Measurements from ENCODE around the gene TRIM71.

DNA sequence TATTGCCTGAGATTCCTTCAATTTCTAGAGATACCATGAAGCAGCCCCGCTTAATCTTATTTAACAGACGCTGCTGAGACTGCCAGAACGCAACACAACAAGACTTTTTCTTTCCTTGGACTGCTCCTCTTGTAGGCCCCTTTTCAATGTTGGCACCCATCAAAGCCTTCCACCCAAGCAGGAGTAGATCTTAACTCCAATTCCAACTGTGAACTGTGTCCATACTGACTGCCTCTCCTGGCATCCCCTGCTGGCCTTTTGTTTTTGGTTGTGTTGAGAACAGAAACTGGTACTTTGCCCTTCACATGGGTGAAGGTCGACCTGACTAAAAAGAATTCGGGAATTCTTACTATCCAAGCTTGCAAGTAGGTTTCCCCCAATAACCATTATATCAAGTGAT, 50.2 kb downstream of the TRIM71 start:
- TF ChIP-seq CTCF (IDR thresholded peaks at IDR 0.05) (no peak), POLR2A (IDR thresholded peaks at IDR 0.05) (no peak)

Measured in Peyer's patch (tissue), 4 donors.